Astrocyte of the cerebellum (primary cell): ENCODE results near the gene TRIM8.

ENCODE experiments used
- DNase-seq: peaks from one replicate; pipeline ENCODE4 v3.0.0-alpha.2; 2011; ENCODE audit warnings: low read depth
- H3K4me3 ChIP-seq: 2 replicates; pipeline ENCODE4 v1.5.1; 2011; ENCODE audit warnings: mild to moderate bottlenecking, low read depth, low read length, moderate library complexity
- CTCF ChIP-seq: IDR thresholded peaks from 2 replicates; pipeline ENCODE4 v1.5.1; 2012; ENCODE audit warnings: low read length, low read depth, moderate library complexity, mild to moderate bottlenecking; ENCODE audit errors: missing control alignments
- in situ Hi-C: cut with HindIII; loops from 2 replicates; pipeline ENCODE4 v1.10.0; 2017; ENCODE audit warnings: low sequenced_read_pairs

Gene TRIM8

DNA sequence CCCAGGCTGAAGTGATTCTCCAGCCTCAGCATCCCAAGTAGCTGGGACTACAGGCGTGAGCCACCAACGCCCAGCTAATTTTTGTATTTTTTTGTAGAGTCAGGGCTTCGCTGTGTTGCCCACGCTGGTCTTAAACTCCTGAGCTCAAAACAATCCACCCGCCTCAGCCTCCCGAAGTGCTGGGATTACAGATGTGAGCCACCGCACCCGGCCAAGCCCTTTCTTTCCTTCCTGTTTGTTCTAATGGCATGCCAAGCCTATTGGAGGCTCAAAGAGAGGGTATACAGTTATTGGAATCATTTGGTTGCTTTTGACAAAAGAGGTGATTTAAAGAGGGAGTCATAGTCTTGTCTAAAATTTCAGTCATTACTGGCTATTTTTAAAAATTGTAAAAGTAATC is 46.0 kb upstream of the TRIM8 start:
- no peak for TF ChIP-seq CTCF
- no peak for DNase-seq
- no peak overlapping the region for H3K4me3 ChIP-seq
- in situ Hi-C loops, result loop anchor here (10.0 kb wide), 1 partner anchor 93 kb away; the partner anchor contains the start of genes ACTR1A and SUFU

DNA sequence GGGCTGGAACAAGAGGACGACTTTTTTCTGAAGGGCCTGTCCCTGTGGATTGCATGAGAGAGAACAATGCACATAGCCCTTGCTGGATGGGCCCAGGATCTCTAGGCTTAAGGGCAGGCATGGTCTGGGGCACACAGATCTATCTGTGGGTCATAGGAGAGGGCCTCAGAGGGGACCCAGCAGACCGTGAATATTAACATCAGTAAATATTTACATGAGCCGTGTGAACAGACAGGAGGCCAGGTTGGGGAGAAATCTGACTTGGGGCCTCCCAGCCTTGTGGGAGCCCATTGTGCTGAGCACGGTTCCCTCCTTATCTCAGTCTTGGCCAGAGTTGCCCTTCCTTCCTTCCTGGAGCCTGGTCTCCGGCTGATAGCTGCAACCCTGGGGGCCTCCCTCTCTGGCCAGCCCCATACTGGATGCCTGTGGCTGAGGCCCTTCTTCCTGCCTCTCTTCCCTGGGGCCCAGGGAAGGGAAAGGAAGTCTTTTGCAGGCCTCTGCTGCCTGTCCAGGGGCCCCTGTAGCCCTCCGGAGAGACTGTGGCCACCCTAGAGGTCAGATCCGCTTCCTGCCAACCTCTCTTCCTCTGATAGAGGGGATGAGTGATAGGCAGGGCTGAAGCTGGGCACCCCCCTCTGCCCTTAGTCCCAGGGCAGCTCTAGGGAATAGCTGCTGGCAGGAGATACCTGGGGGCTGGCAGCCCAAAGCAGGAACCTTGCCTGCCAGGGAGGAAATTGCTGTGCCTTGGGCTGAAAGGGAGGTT is 44.5 kb upstream of the TRIM8 start:
- in situ Hi-C loops, result loop anchor here (10.0 kb wide), 1 partner anchor 95 kb away; the partner anchor contains the start of genes ACTR1A and SUFU
- DNase-seq, result no peak
- TF ChIP-seq CTCF, result no peak
- no peak overlapping the region for H3K4me3 ChIP-seq

GRCh38 chr10:102600816-102601215 is 43.5 kb upstream of the TRIM8 start:
- in situ Hi-C loops, result no loop called here
- H3K4me3 ChIP-seq, result no peak overlapping the region
- no peak for TF ChIP-seq CTCF
- no peak for DNase-seq

- H3K4me3 ChIP-seq, result no peak overlapping the region
- TF ChIP-seq CTCF, result no peak
- in situ Hi-C loops, result no loop called here
- DNase-seq, result no peak
These were observed 42.6 kb upstream of the TRIM8 start for GRCh38 chr10:102601639-102602038.

DNA sequence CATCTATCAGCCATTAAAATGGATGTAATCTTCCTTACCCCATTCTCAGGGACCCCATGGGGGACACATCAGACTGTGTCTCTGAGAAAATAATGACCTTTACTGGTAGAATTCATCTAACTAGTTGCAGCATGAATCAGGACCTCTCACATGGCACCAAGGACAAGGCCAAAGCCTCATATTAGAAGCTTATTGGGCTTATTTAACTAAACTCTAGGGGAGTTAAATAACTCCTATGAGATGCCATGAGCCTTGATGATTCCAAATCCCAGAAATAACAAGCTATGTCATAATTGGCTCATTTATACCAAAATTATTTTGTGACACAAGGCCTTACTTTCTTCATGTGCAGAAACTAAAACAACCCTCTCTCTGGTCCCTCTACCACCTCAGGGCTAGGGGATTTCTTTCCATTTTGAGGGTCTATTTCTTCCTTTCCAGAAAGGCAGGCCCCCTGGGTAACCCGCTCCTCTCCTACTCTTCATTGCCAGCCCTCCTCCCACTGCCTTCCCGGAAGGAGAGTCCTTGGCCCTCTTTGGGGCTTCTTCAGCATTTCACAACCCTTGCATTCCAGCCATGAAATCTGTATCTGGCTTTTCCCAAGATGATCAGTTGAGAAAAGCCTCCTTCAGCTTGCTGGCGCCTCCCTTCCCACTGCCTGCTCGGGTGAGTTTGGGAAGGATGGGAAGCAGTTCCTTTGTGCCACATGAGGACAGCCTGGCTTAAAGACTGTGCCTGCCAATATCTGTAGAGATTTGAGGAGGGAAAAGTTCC is 41.8 kb upstream of the TRIM8 start:
- no peak for DNase-seq
- no peak for TF ChIP-seq CTCF
- in situ Hi-C loops, result no loop called here
- no peak overlapping the region for H3K4me3 ChIP-seq

- in situ Hi-C loops, result no loop called here
- no peak for DNase-seq
- no peak for TF ChIP-seq CTCF
- H3K4me3 ChIP-seq, result no peak overlapping the region
These were observed 40.3 kb upstream of the TRIM8 start for GRCh38 chr10:102603946-102604345.
